HG03108 (cell line): ENCODE data around the gene MYO1H.

Source experiments
- ATAC-seq: cut with Tn5 transposase; IDR thresholded peaks from one replicate; pipeline ENCODE4 v1.9.1; 2021; ENCODE audit warnings: moderate library complexity; ENCODE audit not compliant: unreplicated experiment

Gene MYO1H

GRCh38 chr12:109448272-109448671 lies 100.6 kb downstream of the MYO1H start:
- no peak for ATAC-seq

DNA sequence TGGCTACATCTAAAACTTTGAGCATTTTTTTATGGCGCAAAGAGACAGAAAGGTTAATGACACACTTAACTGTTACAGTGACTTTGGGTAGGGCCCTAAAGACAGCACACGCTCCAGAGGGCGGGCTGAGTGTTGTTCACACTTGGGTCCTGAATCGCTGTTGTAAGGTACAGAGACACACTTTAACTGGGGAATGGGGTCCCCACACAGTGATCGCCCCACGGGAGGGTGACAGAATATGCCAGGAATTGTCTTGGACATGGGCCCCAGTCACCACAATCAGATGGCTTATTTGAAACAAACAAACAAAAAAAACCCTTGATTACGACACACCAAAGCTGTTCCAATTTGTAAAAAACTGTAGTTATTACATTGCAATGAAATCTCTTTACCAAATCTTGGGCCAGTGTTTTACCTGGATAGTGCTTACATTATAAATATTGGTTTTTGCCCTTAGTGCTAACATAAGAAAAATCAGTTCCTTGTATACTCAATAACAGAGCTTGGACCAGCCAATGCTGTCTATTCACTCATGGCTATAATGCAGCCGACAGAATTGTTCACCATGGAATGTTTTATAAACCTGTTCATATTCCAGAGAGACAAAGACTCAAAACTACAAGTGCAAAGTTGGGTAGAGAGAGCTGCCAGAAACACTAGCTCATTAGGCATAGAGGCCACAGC lies 101.1 kb downstream of the MYO1H start:
- no peak for ATAC-seq

- no peak for ATAC-seq
These were observed 102.3 kb downstream of the MYO1H start for GRCh38 chr12:109449845-109450532.

DNA sequence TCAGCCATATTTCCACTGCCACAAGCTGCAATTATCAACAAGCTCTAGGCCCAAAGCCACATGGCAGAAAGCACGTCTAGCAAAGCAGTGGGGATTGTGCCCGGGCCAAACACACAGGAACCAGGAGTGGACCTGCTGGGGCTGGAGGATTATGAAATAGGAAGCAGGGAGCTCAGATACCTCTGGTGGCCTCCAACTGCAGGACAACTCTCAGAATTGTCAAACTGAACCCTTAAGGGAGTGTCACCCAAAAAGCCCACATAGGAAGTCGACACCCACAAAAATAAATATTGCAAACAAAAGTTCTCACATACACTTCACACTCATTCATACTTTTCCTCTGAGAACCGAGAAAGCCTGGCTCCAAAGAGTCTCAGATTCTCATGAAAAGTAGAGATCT lies 103.3 kb downstream of the MYO1H start:
- ATAC-seq: no peak

- no peak for ATAC-seq
These were observed 103.7 kb downstream of the MYO1H start for GRCh38 chr12:109451400-109451799.

GRCh38 chr12:109452489-109452888 lies 104.8 kb downstream of the MYO1H start:
- ATAC-seq: no peak

DNA sequence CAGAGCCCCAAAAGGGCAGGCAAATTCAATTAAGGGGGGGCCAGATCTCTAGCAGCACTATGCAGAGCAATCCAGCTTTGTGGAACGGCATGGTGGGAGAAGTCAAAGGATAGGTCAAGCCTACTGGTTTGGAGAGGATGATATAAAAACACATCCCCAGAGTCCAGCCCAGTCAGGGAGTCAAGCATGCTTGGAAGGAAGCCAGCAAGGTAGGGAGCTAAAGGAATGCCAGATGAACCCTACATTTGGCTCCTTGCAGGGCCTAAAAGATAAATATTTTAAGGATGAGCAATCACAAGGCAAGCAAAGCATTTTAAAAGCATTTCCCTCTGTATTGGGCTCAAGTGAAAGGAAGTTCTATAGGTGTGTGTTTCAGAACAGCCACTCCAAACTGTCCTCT lies 108.0 kb downstream of the MYO1H start:
- ATAC-seq: no peak

GRCh38 chr12:109458086-109458485 lies 110.4 kb downstream of the MYO1H start:
- ATAC-seq: no peak

DNA sequence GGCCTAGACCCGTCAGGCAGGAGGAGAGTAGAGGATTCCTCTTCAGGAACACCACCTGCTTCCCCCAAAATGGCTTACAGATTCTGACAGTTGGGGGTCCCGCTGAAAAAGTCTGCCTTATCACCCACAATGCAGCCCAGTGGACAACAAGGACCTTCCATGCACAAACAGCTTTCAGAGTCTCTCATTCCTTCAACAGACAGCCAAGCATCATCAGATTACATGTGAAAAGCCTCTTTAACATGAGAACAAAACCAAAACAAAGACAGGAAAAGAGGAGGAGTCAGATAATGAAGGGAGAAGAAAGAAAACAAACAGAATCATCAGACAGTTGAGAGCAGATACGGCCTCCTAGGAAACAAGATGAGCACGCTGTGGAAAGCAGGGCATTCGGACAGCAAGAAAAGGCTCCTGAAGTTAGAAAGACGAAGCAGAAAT lies 111.1 kb downstream of the MYO1H start:
- no peak for ATAC-seq

DNA sequence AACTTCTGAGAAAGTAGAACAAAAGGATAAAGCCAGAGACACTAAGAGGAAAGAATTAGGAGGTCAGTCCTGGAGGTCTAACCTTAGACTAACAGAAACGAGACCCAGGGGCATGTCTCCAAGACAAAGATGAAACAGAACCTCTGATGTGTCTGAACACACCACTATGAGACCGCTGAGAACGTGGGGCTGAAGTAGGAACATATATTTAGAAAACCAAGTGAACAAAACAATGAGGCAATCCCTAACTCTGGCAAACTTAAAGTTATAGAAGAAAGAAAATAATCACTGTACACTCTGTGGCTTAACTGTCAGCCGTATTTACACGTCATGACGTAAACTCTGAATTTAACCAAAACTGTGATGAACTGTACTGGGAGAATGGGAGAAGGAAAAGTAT lies 111.5 kb downstream of the MYO1H start:
- ATAC-seq: no peak

GRCh38 chr12:109460538-109460937 lies 112.8 kb downstream of the MYO1H start:
- ATAC-seq: no peak

DNA sequence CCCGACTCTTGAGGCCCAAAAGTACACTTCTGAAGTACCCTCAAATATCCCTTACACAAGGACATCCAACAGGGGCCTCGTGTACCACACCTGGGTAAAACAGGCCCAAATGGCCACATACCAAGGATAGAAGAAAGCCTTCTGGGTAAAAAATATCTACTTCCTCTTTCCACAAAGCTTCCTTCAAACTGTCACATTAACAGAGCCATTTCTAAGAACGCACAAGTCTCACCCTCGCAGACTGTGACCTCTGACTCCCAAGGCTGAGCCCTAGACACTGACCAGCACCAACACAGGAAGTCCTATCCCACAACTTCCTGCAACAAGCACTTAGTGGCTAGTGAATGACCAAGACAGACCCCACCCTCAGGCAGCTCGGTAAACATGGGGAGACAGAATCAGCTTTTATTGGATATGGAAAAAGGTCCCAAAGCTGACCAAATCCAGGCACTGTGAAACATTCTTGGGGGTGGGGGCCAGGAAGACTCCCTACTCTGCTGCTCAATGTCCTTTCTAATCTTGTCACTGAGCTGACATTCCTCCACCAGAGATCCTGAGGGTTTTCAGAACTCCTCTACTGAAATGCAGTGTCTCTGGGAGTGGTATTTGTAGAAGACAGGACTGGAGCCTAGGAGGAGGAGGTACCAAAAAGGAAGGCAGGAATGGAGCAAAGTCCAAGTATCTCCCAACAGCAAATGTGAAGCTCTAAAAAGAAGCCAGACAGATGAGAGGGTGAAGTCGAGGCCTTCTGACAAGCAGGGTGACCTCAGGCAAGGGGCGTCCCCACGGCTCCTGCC lies 113.5 kb downstream of the MYO1H start:
- no peak for ATAC-seq

- no peak for ATAC-seq
These were observed 114.4 kb downstream of the MYO1H start for GRCh38 chr12:109461846-109462756.

DNA sequence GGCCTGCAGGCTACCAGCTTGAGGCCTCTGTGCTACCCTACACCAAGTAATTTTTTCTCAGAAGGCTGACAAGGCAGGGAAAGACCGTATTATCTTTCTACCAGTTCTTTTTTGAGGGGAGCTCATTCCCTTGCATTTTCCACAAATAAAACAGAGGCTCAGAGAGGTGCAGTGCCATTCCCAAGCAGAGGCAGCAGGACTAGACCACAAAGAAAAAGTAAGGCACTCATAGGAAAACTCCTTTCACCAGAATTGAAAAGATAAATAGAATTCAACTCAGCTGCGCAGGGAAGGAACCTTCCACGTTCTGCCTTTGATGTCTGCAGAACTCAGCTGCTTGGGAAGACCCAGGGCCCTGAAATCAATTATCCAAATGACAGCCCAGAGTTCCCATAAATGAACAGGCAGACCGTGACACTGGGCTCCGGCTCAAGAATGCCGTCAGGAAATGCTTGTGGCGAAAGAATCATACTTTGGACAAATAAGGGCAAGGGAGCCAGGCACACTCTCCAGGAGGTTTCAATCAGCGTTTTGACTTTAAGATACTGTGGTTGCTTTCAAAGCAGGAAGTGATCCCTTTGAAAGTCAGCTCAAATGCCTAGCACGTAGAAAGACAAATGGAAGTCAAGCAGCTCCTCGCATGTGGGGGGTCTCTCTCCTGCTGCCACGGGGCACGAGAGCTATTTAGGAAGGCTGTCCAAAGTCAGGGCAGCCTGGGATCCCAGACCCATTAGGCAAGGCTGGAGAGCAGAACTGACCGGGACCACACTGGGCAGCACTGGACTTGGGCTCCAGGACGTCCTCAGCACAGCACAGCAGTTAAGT lies 115.4 kb downstream of the MYO1H start:
- ATAC-seq: no peak

DNA sequence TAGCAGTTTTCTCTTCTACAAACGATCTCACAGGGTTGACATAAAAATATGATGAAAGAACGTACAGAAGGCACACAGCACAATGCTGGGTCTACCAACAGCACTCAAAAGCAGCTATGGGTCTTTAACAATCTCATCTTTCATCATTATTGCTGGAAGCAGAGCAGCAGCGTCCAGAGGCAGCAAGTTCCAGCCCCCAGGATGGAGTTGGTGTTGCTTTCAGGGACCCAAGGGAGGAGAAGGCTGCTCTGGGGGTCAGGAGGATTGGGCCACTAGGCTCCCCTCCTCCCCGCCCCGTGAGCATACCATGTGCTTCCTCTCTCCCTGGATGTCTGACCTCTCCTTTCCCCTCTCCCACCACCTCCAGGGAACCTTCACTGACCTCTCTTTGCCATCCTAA lies 116.1 kb downstream of the MYO1H start:
- ATAC-seq: no peak

DNA sequence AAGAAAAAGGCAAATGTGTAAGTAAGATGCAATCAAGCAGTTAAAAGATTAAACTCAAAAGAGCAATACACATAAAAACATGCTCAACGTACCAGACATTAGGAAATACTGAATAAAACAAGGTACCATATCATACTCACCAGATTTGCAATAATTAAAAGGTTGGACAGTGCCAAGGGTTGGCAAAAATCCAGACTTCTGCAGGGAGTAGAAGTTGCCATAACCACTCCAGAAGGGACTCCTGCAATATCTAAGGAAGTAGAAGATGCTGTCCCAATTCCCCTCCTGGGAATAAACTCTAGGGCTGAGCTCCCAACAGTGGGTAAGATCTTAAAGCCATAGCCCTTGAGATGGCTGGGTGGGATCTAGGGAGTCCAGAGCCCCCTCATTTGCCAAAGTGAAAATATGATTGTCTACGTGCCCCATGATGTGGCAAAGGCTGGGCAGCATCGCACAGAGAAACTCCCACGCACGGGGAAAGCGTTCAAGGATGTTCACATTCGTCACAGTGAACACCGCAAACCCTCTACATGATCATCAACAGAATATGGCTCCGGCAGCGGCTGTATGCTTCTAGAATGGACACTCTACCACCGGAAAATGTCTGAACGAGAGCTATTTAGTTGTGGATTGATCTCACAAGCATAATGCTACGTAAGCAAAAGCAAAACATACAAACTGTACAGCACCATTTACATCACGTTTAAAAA lies 117.1 kb downstream of the MYO1H start:
- no peak for ATAC-seq

GRCh38 chr12:109466305-109466704 lies 118.6 kb downstream of the MYO1H start:
- no peak for ATAC-seq

DNA sequence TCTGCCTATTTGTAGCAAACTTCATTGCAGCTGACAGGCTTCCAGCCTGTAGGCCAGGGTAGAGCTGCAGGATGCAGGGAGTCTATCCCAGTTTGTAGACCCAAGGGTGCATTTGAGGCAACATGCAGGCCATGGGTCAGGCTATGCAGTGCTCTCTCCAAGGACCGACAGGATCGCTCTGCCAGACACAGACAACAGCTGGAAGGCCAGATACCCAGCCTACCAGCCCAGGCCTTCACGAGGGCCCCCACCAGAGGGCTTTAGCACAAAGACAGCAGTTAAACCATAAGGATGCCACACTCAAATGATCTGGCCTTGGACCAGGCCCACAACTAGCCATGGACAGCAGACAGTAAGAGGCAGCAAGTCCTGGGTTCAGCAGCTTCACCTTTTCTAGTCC lies 119.1 kb downstream of the MYO1H start:
- no peak for ATAC-seq

DNA sequence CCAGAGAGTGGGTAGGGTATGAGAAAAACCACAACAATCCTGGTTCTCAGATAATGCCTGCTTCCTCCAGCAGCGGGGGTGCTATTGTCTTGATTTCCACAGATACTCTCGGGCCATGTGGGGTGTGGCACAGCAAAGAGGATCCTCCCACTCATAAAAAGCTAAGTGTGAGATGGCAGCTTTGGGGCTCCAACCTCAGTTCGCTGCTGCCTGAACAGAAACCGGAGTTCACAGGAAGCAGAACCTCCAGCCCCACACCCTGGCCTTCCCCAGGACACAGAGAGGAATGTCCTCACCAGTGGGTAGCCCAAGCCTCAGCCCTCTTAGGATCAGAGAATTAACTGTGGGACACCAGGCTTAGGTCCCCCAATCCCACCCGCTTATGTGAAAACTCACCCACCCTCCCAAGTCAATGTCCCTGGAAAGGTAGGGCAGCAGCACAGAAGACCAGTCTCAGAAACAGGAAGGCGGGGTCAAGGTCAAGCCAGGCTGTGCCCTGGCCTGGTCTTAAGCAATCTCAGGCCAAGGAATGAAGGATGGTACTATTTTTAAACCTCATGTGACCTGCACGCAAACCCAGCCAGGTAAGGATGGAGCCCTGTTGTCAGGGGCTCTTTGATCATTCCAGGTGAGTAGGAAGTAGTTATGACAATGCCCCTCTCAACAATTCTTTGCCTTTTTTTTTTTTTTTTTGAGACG lies 120.4 kb downstream of the MYO1H start:
- no peak for ATAC-seq
